ENCODE data around the gene ZNF709.

The ZNF709 gene

GRCh38 chr19:12484371-12485051 lies at the start of gene ZNF709:
Gene ZNF709 (minus strand): TSS chr19:12484816. CDS start chr19:12484657, 159 bp downstream.
- FAIRE-seq: no peak
- TF ChIP-seq, protein P1, sequence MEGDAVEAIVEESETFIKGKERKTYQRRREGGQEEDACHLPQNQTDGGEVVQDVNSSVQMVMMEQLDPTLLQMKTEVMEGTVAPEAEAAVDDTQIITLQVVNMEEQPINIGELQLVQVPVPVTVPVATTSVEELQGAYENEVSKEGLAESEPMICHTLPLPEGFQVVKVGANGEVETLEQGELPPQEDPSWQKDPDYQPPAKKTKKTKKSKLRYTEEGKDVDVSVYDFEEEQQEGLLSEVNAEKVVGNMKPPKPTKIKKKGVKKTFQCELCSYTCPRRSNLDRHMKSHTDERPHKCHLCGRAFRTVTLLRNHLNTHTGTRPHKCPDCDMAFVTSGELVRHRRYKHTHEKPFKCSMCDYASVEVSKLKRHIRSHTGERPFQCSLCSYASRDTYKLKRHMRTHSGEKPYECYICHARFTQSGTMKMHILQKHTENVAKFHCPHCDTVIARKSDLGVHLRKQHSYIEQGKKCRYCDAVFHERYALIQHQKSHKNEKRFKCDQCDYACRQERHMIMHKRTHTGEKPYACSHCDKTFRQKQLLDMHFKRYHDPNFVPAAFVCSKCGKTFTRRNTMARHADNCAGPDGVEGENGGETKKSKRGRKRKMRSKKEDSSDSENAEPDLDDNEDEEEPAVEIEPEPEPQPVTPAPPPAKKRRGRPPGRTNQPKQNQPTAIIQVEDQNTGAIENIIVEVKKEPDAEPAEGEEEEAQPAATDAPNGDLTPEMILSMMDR (IDR thresholded peaks at IDR 0.05; ENCODE audit: insufficient read depth, missing control alignments): no peak
- peak; percentile 54 for DNase-seq (ENCODE audit: insufficient read length, low spot score)

DNA sequence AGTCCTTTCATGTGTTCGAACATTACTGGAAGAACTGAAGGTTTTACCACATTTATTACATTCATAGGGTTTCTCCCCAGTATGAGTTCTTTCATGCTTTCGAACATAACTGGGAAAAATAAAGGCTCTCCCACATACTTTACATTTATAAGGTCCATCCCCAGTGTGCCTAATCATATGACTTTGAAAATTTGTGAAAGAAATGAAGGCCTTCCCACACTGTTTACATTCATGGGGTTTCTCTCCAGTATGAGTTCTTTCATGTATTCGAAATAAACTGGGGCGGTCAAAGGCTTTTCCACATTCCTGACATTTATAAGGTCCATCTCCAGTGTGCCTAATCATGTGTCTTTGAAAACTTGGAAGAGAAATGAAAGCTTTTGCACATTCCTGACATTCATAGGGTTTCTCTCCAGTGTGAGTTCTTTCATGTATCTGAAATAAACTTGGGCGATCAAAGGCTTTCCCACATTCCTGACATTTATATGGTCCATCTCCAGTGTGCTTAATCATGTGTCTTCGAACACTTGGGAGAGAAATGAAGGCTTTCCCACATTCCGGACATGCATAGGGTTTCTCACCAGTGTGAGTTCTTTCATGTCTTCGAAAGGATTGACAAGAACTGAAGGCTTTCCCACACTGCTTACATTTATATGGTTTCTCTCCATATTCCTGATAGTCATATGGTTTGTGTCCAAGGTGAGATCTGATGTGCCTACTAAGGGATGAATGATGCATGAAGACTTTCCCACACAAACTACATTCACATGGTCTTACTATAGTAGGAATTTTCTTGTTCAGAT lies 42.6 kb upstream of the ZNF709 start:
- no peak for DNase-seq (ENCODE audit: insufficient read length, low spot score)
- no peak for FAIRE-seq
- TF ChIP-seq, protein P1 (IDR thresholded peaks at IDR 0.05; ENCODE audit: insufficient read depth, missing control alignments): no peak

DNA sequence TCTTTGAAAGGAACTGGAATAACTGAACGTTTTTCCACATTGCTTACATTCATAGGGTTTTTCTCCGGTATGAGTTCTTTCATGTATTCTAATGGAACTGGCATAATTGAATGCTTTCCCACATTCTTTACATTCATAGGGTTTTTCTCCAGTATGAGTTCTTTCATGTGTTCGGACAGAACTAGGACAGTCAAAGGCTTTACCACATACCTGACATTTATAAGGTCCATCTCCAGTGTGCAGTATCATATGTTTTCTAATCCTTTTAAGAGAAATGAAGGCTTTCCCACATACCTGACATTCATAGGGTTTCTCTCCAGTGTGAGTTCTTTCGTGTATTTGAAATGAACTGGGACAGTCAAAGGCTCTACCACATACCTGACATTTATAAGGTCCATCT lies 41.9 kb upstream of the ZNF709 start:
- DNase-seq (ENCODE audit: insufficient read length, low spot score) (no peak), FAIRE-seq (no peak)
- TF ChIP-seq, protein P1 (IDR thresholded peaks at IDR 0.05; ENCODE audit: insufficient read depth, missing control alignments): no peak

- TF ChIP-seq, protein P1 (IDR thresholded peaks at IDR 0.05; ENCODE audit: insufficient read depth, missing control alignments): no peak
- DNase-seq (ENCODE audit: insufficient read length, low spot score) (no peak), FAIRE-seq (no peak)
Measured at GRCh38 chr19:12521996-12522395, 37.4 kb upstream of the ZNF709 start.

- DNase-seq (ENCODE audit: insufficient read length, low spot score): no peak
- FAIRE-seq: no peak
- TF ChIP-seq, protein P1 (IDR thresholded peaks at IDR 0.05; ENCODE audit: insufficient read depth, missing control alignments): no peak
Measured at GRCh38 chr19:12513531-12514061, 29.0 kb upstream of the ZNF709 start.

DNA sequence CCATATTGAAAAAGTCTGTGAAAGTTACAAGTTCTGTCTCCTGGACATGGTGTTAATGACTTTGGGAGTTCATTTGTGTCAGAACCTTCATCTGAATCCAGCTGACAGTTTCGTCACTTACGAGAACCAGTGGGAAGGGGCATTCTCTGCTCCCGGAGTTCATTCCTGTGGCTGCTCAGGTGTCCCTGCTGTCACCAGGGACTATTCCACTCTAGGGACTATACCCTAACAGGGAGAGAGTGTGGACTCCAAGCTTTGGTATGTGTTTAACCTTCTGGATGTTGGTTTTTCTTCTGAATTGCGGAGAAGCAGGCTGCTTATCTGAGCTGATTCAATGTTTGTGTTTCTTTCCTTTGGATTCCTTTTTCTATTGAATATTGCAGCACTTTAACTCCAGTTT lies 12.4 kb upstream of the ZNF709 start:
- TF ChIP-seq, protein P1 (IDR thresholded peaks at IDR 0.05; ENCODE audit: insufficient read depth, missing control alignments): no peak
- FAIRE-seq: no peak
- no peak for DNase-seq (ENCODE audit: insufficient read length, low spot score)

Measured in D721Med (cell line).